ENCODE measurements around the gene CIB2.
A peak's percentile ranks its signal among the peaks of the same experiment; 100 is the strongest.

The CIB2 gene

GRCh38 chr15:78105476-78106241 lies 25.6 kb downstream of the CIB2 start:
- no peak for DNase-seq

GRCh38 chr15:78104566-78105475 lies 26.4 kb downstream of the CIB2 start:
- no peak for DNase-seq

GRCh38 chr15:78104119-78104479 lies 27.1 kb downstream of the CIB2 start:
- no peak for DNase-seq

DNA sequence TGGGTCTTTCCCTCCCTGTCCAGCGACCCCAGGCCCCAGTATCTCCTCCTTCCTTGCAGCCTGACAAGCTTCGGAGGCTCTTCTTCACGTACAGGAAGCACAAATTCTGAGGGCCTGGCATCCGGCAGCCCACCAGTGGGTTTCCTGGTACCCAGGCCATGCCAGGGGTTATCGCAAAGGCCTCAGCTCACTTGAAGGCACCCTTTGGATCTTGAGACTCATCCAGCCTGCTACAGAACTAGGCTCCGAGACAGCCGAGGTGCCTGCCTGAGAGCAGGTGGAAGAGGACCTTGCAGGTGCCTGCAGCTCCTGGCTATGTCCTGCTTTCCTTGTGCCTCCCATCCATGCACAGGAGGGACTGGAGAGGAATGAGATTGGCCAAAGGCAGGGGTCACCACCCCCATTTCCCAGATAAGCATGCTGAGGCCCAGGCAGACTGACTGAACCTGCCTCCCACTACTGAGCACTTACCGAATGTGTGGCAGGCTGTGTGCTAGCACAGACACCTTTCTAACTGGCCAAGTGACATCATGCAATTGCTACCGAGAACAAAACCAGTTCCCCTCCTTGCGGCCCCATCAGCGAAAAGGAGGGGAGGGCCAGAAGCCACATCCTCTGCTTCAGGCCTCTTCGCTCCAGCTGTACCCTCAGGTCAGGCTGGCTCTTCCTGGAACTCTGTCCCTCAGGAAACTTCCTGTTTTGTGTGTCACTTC lies 27.7 kb downstream of the CIB2 start:
- DNase-seq = no peak

GRCh38 chr15:78102741-78103140 lies 28.5 kb downstream of the CIB2 start:
- DNase-seq = no peak

GRCh38 chr15:78102211-78102610 lies 29.0 kb downstream of the CIB2 start:
- no peak for DNase-seq

DNA sequence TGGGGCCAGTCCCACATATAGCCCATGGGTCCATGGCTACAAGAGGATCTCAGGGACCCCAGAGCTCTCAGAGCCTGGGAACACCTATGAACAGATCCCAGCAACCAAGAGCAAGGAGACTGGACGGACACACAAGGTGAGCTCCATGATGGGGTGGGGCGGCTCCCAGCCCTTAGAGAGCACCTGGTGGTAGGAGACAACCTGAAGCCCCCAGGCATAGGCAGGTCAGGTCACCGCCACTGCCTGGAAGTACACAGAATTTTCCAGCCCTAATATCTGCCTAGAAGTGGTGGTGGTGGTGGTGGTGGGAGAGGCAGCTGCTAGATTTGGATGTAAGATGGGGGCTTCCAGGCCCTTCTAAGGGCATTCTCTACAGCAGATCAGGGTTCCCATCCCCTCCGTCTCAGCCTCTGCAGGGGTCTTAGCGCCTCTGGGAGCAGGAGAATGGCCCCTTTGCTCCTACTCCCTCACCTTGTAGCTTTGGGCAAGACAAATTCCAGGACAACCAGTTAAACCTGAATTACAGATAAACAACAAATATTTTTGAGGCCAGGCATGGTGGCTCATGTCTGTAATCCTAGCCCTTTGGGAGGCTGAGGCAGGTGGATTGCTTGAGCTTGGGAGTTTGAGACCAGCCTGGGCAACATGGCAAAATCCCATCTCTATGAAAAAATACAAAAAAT lies 29.7 kb downstream of the CIB2 start:
- no peak for DNase-seq

DNA sequence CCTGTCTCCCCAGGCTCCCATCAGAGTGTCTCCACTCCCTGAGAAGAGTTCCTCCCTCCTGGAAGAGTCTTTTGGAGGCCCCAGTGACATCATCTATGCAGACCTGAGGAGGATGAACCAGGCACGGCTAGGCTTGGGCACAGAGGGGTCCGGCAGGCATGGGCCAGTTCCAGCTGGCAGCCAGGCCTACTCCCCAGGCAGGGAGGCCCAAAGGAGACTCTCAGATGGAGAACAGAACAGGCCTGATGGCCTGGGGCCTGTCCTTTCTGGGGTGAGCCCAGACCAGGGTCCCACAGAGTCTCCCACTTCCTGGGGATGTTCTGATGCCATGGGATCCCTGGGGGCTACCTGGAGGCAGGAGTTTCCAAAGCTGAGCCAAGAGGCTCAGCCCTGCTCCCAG lies 30.4 kb downstream of the CIB2 start:
- no peak for DNase-seq

GRCh38 chr15:78098131-78098755 lies 33.0 kb downstream of the CIB2 start:
- no peak for DNase-seq

GRCh38 chr15:78097667-78098066 lies 33.6 kb downstream of the CIB2 start:
- no peak for DNase-seq

- DNase-seq = peak; percentile 96
Observed at GRCh38 chr15:78093242-78094020, 37.8 kb downstream of the CIB2 start.

DNA sequence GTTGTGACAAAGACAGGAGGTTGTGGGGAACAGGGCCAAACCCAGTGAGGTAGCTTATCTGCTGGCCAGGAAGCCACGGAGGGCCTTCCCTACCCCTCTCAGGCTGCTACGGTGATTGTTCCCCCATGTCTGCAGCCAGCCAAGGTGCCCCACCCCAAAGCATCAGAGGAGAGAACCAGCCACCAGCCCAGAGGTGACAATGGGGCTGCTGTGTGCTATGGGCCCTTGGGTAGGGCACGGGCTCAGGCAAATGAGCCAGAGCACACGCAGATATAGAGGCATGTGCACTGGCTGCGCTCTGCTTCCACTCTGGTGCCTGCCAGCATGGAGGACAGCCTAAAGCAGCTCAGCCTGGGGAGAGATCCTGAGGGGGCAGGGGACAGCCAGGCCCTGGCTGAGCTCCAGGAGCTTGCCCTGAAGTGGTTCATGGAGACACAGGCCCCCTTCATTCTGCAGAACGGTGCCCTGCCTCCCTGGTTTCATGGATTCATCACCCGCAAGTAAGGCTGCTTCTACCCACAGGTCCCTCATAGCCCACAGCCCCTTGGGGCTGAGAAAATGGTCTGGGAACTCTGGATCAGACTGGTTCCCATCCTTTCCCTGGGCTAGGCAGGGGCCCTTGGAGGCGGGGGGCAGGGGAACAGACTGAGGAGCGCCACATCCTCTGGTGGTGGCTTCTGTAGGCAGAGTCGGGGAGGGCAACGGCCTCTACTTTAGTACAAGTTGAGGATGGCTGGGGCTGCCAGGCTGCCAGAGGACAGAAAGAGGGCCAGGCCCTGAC lies 38.8 kb downstream of the CIB2 start, which contains the start of gene SH2D7:
SH2D7 (plus strand) TSS at position 301 of the 781 bp plus-strand sequence; CDS start at position 325, 24 bp downstream.
- no peak for DNase-seq

DNA sequence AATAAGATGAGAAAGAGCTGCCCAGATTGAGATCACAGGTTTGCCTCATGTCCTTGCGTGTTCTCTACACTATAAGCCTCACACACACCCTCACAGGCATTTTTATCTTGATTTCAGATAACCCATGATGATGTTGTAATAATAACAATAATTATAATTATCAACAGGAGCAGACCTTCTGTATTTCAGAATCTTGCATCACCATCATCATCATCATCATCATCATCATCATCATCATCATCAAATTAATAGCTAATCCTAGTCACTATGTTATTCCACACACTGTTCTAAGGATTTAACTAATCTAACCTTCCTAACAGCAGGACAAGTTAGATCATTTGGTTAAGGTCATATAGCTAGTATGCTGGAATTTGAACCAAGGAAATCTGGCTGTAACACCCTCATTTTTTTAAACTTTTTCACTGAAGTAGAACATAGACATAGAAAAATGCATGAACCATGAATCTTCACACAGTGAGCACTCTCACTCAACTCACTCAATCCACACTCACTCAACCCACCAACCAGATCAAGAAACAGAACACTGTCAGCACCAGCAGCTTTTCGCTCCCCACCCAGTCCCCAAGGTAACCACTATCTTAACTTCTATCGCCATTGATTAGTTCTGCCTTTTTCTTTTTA lies 40.7 kb downstream of the CIB2 start:
- DNase-seq = peak; percentile 54

DNA sequence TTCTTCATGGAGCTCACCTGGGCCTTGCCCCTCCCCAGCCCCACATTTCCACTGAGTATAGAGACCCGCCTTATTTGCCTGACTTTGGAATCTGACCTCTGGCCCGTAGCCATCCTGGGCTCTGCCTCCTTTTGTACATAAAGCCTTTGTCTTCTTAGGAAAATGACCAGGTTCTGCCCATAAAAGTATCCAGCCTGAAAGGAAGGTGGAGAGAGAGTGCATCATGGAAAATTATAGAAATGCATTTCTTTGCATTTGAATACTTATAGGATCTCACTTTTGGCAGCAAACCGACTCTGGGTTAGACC lies 42.5 kb downstream of the CIB2 start:
- no peak for DNase-seq

DNA sequence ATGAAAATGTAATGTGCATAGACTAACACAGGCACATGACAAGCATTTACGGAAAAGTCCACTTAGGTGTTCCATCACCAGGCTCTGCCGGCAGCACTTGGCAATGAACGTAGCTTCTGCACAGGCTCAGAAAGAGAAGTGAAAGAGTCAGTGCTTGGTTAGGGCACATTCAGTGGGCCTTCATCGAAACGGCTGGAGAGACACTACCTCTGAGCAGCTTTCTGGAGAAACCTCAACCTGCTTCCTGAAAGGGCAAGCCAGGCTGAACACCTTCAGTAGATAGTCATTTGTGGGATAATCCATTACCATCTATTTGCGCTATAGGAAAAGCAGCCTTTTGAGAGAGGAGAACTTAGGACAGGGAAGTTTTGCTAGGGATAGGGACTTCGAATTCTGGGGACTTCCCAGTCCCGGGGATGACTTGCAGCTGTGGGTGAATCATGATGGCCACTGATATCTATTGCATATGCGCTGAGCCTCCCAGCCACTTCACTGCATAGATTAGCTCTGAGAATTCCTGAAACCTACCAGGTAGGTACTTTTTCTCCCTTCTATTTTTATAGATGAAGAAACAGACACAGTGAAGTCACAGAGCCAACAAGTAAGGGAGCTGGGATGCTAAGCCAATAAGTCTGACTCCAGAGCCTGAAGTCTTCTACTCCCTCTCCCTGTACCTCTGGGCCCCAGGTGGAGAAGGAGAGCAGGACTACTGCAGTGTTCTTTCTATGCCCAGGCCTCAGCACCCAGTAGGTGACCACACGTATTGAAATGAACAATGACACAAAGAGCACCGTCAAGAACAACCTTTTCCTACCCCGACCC lies 43.1 kb downstream of the CIB2 start:
- no peak for DNase-seq

DNA sequence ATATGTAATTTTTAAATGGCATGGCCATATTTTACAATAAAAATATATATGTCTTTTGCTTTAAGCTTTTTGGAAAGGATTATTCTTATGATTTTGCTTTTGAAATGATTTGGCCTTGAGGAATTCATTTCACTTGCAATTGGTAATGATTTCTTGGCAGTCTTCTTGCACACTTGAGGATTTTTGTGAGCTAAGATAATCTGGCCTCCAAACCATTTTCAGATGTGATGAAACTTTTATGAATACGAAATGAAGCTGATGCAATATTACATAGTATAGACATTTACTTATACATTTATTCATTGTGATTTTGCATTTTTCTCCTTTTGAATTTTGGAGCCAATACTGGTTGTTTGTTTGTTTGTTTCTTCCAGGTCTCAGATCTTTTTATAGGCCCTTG lies 45.3 kb downstream of the CIB2 start:
- DNase-seq = peak; percentile 96

- no peak for DNase-seq
Observed at GRCh38 chr15:78084449-78084750, 46.8 kb downstream of the CIB2 start.

DNA sequence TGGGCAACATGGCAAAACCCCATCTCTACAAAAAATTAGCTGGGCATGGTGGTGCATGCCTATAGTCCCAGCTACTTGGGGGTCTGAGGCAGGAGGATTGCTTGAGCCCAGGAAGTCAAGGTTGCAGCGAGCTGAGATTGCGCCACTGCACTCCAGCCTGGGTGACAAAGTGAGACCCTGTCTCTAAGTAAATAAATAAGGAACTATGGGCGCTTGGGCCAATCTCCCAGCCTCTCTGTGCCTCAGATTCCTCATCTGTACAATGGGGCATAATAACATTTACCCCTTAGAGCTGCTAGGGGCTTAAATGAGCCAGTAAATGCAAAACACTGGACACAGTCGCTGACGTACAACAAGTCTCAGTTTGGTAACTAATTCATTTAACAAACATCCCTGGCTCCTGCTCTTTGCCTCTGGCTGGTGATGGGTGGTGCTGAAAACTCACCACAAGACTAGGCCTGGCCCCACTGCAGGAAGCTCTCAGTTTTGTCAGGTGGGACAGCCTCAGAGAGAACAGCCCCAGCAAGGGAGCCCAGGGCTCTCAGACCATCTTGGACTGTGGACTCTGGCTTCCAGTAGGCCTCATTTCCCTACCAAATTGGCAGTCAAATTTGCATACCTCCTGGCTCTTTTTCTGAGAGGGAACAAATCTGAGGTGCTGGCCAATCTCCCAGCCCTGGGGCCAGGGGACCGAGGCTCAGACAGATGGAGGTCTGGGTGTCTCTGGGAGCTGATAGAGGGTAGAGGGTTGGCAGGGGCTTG lies 47.4 kb downstream of the CIB2 start:
- no peak for DNase-seq

- DNase-seq = no peak
Observed at GRCh38 chr15:78083186-78083585, 48.1 kb downstream of the CIB2 start.

All from fibroblast of upper back skin (primary cell).